HEK293 (cell line): ENCODE results near the gene TMEM125.

Source experiments
- CTCF ChIA-PET: fragments of 350-600 bp; formaldehyde crosslinking; extraction: SDS; loops from one replicate; lab custom pipeline; 2021; ENCODE audit warnings: antibody characterized with exemption; lab: Yijun Ruan, JAX
- POLR2A ChIA-PET: fragments of 300-600 bp; formaldehyde crosslinking; extraction: SDS; loops from one replicate; lab custom pipeline; 2020; ENCODE audit warnings: antibody characterized with exemption, inconsistent platforms; lab: Yijun Ruan, JAX
- H3K27ac ChIP-seq: fragments of 200-500 bp; sonication (Bioruptor generic); 2 replicates; pipeline ENCODE4 v1.5.1; 2014; ENCODE audit warnings: low read depth, low read length, control low read depth, inconsistent platforms; ENCODE audit errors: extremely low read depth
- H3K36me3 ChIP-seq, 2 experiments: fragments of 200-500 bp in 1 of 2; sonication (Bioruptor generic) in 1 of 2; 1 replicate in 1 of 2; 2 replicates in 1 of 2; pipeline ENCODE4 v1.5.1; 2014 to 2017; ENCODE audit warnings: inconsistent platforms in 2 of 2, low read length in 2 of 2; ENCODE audit not compliant: control insufficient read depth in 2 of 2, insufficient read depth in 1 of 2
- H3K4me1 ChIP-seq: fragments of 200-500 bp; sonication (Bioruptor generic); 2 replicates; pipeline ENCODE4 v1.5.1; 2014; ENCODE audit warnings: mild to moderate bottlenecking, low read length, inconsistent platforms; ENCODE audit not compliant: control insufficient read depth, insufficient read depth
- H3K4me3 ChIP-seq: 2 replicates; pipeline ENCODE4 v1.5.1; 2011; ENCODE audit warnings: low read depth, mild to moderate bottlenecking, control low read depth, low read length, moderate library complexity
- H3K9me3 ChIP-seq: fragments of 200-500 bp; sonication (Bioruptor generic); 2 replicates; pipeline ENCODE4 v1.5.1; 2014; ENCODE audit warnings: low read depth, low read length, inconsistent platforms; ENCODE audit not compliant: control insufficient read depth, insufficient read depth
- GLI4 ChIP-seq: fragments of 450-650 bp; formaldehyde crosslinking; IDR thresholded peaks from 2 replicates; pipeline ENCODE4 v1.5.1; 2016; ENCODE audit warnings: missing biosample characterization, missing genetic modification characterization
- PRDM1 ChIP-seq: fragments of 450-650 bp; formaldehyde crosslinking; IDR thresholded peaks from 2 replicates; pipeline ENCODE4; 2016; ENCODE audit warnings: missing biosample characterization, missing genetic modification characterization
- SETDB1 ChIP-seq: IDR thresholded peaks from one replicate; pipeline ENCODE4 v1.6.1; 2017; ENCODE audit warnings: mild to moderate bottlenecking, low read length, moderate library complexity, mixed read lengths; ENCODE audit not compliant: insufficient read length
- TSHZ1 ChIP-seq: fragments of 450-650 bp; formaldehyde crosslinking; IDR thresholded peaks from 2 replicates; pipeline ENCODE4 v1.5.1; 2016; ENCODE audit warnings: missing biosample characterization, missing genetic modification characterization, borderline replicate concordance
- ZNF23 ChIP-seq: fragments of 450-650 bp; formaldehyde crosslinking; IDR thresholded peaks from 2 replicates; pipeline ENCODE4 v1.5.1; 2016; ENCODE audit warnings: missing biosample characterization, missing genetic modification characterization, borderline replicate concordance
- ZNF391 ChIP-seq: fragments of 450-650 bp; formaldehyde crosslinking; IDR thresholded peaks from 2 replicates; pipeline ENCODE4 v1.5.1; 2016; ENCODE audit warnings: low read depth, missing biosample characterization, missing genetic modification characterization, borderline replicate concordance
- ZNF510 ChIP-seq: fragments of 450-650 bp; formaldehyde crosslinking; IDR thresholded peaks from 2 replicates; pipeline ENCODE4 v1.5.1; 2018; ENCODE audit warnings: mild to moderate bottlenecking, missing genetic modification characterization, missing biosample characterization; ENCODE audit not compliant: insufficient replicate concordance
- ZNF530 ChIP-seq: fragments of 450-650 bp; formaldehyde crosslinking; IDR thresholded peaks from 2 replicates; pipeline ENCODE4 v1.5.1; 2016; ENCODE audit warnings: low read depth, missing biosample characterization, missing genetic modification characterization
- ZNF544 ChIP-seq: fragments of 450-650 bp; formaldehyde crosslinking; IDR thresholded peaks from 2 replicates; pipeline ENCODE4 v1.5.0; 2017; ENCODE audit warnings: missing biosample characterization, missing genetic modification characterization
- ZNF549 ChIP-seq: fragments of 450-650 bp; IDR thresholded peaks from 2 replicates; pipeline ENCODE4 v1.5.1; 2018; ENCODE audit warnings: missing biosample characterization, missing genetic modification characterization, mild to moderate bottlenecking, inconsistent platforms, moderate library complexity
- ZNF830 ChIP-seq: fragments of 450-650 bp; IDR thresholded peaks from 2 replicates; pipeline ENCODE4 v1.5.0; 2018; ENCODE audit warnings: missing biosample characterization, missing genetic modification characterization, low read depth, mild to moderate bottlenecking, moderate library complexity
- TF ChIP-seq, protein P1 (sequence below): fragments of 450-650 bp; formaldehyde crosslinking; conservative IDR thresholded peaks from 2 replicates; pipeline ENCODE4 v1.5.1; 2016; ENCODE audit warnings: low read depth, missing biosample characterization, missing genetic modification characterization
- TF ChIP-seq, protein P2 (sequence below): fragments of 450-650 bp; formaldehyde crosslinking; IDR thresholded peaks from 2 replicates; pipeline ENCODE4 v1.5.1; 2016; ENCODE audit warnings: missing biosample characterization, missing genetic modification characterization

The TMEM125 gene

DNA sequence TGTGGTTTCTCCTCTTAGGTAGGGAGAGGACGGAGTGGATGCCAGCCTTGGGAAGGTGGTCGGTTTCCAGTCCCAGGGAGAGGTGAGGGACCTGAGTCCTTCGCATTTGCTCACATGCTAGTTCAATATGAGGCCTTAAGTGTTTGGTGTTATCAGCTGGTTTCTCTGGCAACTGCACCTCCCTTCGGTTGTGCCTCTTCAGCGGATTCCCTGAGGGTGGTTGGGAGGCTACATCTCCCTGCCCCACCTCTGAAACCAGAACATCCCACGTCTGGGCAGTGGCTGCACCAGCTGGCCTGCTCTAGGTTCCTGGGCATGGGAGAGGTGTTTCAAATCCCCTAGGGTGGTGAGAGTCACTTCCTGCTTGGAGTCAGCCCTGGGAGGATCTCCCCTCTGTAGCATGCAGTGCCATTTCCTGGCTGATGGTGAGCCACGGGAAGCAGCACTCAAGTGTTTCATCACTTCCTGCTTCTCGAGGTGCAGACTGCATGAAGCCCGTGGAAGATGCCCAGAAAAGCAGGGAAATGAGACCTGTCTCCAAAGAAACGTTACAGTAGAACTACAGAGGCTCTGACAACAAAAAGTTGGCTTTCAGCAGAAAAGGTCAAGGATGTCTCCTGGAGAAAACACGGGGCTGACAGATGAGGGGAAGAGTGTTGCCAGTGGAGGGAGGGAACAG is 4.5 kb downstream of the TMEM125 start:
- CTCF ChIA-PET = no interaction called here
- TF ChIP-seq, protein P1, sequence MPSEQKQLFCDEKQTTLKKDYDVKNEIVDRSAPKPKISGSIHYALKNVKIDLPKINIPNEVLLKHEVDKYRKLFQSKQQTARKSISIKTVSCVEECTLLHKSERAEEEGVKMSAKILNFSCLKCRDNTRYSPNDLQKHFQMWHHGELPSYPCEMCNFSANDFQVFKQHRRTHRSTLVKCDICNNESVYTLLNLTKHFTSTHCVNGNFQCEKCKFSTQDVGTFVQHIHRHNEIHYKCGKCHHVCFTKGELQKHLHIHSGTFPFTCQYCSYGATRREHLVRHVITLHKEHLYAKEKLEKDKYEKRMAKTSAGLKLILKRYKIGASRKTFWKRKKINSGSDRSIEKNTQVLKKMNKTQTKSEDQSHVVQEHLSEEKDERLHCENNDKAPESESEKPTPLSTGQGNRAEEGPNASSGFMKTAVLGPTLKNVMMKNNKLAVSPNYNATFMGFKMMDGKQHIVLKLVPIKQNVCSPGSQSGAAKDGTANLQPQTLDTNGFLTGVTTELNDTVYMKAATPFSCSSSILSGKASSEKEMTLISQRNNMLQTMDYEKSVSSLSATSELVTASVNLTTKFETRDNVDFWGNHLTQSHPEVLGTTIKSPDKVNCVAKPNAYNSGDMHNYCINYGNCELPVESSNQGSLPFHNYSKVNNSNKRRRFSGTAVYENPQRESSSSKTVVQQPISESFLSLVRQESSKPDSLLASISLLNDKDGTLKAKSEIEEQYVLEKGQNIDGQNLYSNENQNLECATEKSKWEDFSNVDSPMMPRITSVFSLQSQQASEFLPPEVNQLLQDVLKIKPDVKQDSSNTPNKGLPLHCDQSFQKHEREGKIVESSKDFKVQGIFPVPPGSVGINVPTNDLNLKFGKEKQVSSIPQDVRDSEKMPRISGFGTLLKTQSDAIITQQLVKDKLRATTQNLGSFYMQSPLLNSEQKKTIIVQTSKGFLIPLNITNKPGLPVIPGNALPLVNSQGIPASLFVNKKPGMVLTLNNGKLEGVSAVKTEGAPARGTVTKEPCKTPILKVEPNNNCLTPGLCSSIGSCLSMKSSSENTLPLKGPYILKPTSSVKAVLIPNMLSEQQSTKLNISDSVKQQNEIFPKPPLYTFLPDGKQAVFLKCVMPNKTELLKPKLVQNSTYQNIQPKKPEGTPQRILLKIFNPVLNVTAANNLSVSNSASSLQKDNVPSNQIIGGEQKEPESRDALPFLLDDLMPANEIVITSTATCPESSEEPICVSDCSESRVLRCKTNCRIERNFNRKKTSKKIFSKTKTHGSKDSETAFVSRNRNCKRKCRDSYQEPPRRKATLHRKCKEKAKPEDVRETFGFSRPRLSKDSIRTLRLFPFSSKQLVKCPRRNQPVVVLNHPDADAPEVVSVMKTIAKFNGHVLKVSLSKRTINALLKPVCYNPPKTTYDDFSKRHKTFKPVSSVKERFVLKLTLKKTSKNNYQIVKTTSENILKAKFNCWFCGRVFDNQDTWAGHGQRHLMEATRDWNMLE (tag by site-specific recombination) = peak; percentile 59
- no peak for TF ChIP-seq ZNF549 (tag by site-specific recombination)
- peak; percentile 48 for TF ChIP-seq SETDB1
- Histone ChIP-seq H3K36me3 (no peaks in the 10 kb centered on the region), H3K4me3 (no peak overlapping the region), H3K4me1 (no peaks in the 10 kb centered on the region), H3K27ac (no peak overlapping the region), H3K9me3 (no peaks in the 10 kb centered on the region)
- POLR2A ChIA-PET = no interaction called here

GRCh38 chr1:43274804-43275180 is 5.0 kb downstream of the TMEM125 start:
- CTCF ChIA-PET = no interaction called here
- no peaks in the 10 kb centered on the region for H3K9me3 ChIP-seq
- no peaks in the 10 kb centered on the region for H3K4me1 ChIP-seq
- H3K4me3 ChIP-seq = no peak overlapping the region
- no peak for TF ChIP-seq ZNF544
- no peak for TF ChIP-seq PRDM1
- TF ChIP-seq ZNF530 (tag by site-specific recombination) = no peak
- TF ChIP-seq GLI4 = no peak
- peak; percentile 4 for TF ChIP-seq SETDB1
- no peak for TF ChIP-seq ZNF830
- no peak for TF ChIP-seq ZNF391 (tag by site-specific recombination)
- TF ChIP-seq, protein P2, sequence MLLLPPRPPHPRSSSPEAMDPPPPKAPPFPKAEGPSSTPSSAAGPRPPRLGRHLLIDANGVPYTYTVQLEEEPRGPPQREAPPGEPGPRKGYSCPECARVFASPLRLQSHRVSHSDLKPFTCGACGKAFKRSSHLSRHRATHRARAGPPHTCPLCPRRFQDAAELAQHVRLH (tag by site-specific recombination) = no peak
- no peak overlapping the region for H3K27ac ChIP-seq
- POLR2A ChIA-PET = no interaction called here
- H3K36me3 ChIP-seq = no peaks in the 10 kb centered on the region

GRCh38 chr1:43275826-43276620 is 6.2 kb downstream of the TMEM125 start:
- Histone ChIP-seq H3K4me3 (no peak overlapping the region), H3K27ac (no peak overlapping the region), H3K9me3 (no peaks in the 10 kb centered on the region), H3K36me3 (no peaks in the 10 kb centered on the region), H3K4me1 (no peaks in the 10 kb centered on the region)
- no peak for TF ChIP-seq ZNF510 (tag by site-specific recombination)
- no peak for TF ChIP-seq ZNF23
- no peak for TF ChIP-seq TSHZ1 (tag by site-specific recombination)
- POLR2A ChIA-PET = no interaction called here
- CTCF ChIA-PET = no interaction called here
